ENCODE data around the gene JSRP1.

Gene JSRP1

GRCh38 chr19:2231621-2232221, 24.5 kb downstream of the JSRP1 start:
- FAIRE-seq: no peak

- FAIRE-seq: no peak
Measured at GRCh38 chr19:2230807-2231533, 25.2 kb downstream of the JSRP1 start.

- FAIRE-seq: no peak
Measured at GRCh38 chr19:2230033-2230531, 26.1 kb downstream of the JSRP1 start.

- no peak for FAIRE-seq
Measured at GRCh38 chr19:2229103-2230032, 26.8 kb downstream of the JSRP1 start.

GRCh38 chr19:2228157-2229030, 27.8 kb downstream of the JSRP1 start:
- FAIRE-seq: no peak

GRCh38 chr19:2227415-2228156, 28.6 kb downstream of the JSRP1 start:
- FAIRE-seq: no peak

GRCh38 chr19:2226840-2227360, 29.3 kb downstream of the JSRP1 start:
- FAIRE-seq: no peak

GRCh38 chr19:2226051-2226839, 30.0 kb downstream of the JSRP1 start:
- FAIRE-seq: no peak

- no peak for FAIRE-seq
Measured at GRCh38 chr19:2225415-2226050, 30.7 kb downstream of the JSRP1 start.

- no peak for FAIRE-seq
Measured at GRCh38 chr19:2224754-2225349, 31.4 kb downstream of the JSRP1 start.

GRCh38 chr19:2223959-2224358, 32.3 kb downstream of the JSRP1 start:
- no peak for FAIRE-seq

- no peak for FAIRE-seq
Measured at GRCh38 chr19:2223391-2223790, 32.8 kb downstream of the JSRP1 start.

- no peak for FAIRE-seq
Measured at GRCh38 chr19:2221918-2222317, 34.3 kb downstream of the JSRP1 start.

GRCh38 chr19:2221250-2221831, 34.9 kb downstream of the JSRP1 start:
- FAIRE-seq: no peak

GRCh38 chr19:2219726-2220125, 36.5 kb downstream of the JSRP1 start:
- FAIRE-seq: no peak

GRCh38 chr19:2217591-2217990, 38.6 kb downstream of the JSRP1 start:
- FAIRE-seq: no peak

GRCh38 chr19:2216361-2217225, 39.6 kb downstream of the JSRP1 start:
- FAIRE-seq: no peak

GRCh38 chr19:2215281-2215751, 40.9 kb downstream of the JSRP1 start:
- no peak for FAIRE-seq

Measured in colon (tissue), 2 donors.